Panc1 (cell line): ENCODE results near the gene TEX35.

Experiments
- CTCF ChIP-seq: fragments of 450-650 bp; IDR thresholded peaks from 2 replicates; pipeline ENCODE4 v1.5.1; 2017; ENCODE audit warnings: mild to moderate bottlenecking
- POLR2AphosphoS5 ChIP-seq: IDR thresholded peaks from 2 replicates; pipeline ENCODE4 v1.6.1; 2012; ENCODE audit warnings: mild to moderate bottlenecking, low read depth, low read length, moderate library complexity
- REST ChIP-seq, 2 experiments: IDR thresholded peaks; 2 replicates each; pipeline ENCODE4 v1.6.1; 2011 to 2012; ENCODE audit warnings: low read depth in 2 of 2, control low read depth in 1 of 2, low read length in 1 of 2, mild to moderate bottlenecking in 1 of 2, moderate library complexity in 1 of 2; ENCODE audit not compliant: insufficient read depth in 1 of 2
- SIN3A ChIP-seq: IDR thresholded peaks from 2 replicates; pipeline ENCODE4 v1.6.1; 2012; ENCODE audit warnings: low read depth, mild to moderate bottlenecking, low read length, moderate library complexity, borderline replicate concordance; ENCODE audit not compliant: insufficient read depth
- TCF7L2 ChIP-seq: IDR thresholded peaks from 2 replicates; pipeline ENCODE4 v1.6.1; 2011; ENCODE audit warnings: mild to moderate bottlenecking, low read depth, low read length, inconsistent platforms

- TF ChIP-seq CTCF (no peak), POLR2AphosphoS5 (no peak), SIN3A (no peak), REST (IDR thresholded peaks at IDR 0.05; ENCODE audit: insufficient read depth in 1 of 2, low read depth in 2 of 2, low read length in 1 of 2) (no peak), TCF7L2 (no peak)
Observed at GRCh38 chr1:178537382-178538090, 24.6 kb downstream of the TEX35 start.
